ENCODE measurements around the gene SPC25. TPM values are rescaled to one million over a fixed set of nuclear protein-coding genes. Genes with fewer than 3 reads are reported as not detected.

Gene SPC25
- total and polyA plus RNA-seq, 9 of the 15 experiments (the other 6 are each of a cell fraction or from before 2014, with no cell fraction given), result 44.8 to 100 (median 75.0) TPM

- 0 out of 2 replicates have a peak, but pooled peaks have one; percentile 12 for TF ChIP-seq SOX6 (IDR thresholded peaks at IDR 0.05)
- no peak for TF ChIP-seq ILF3 (IDR thresholded peaks at IDR 0.05; ENCODE audit: borderline replicate concordance)
- no peak for TF ChIP-seq FIP1L1 (IDR thresholded peaks at IDR 0.05; ENCODE audit: low read depth, low read length, poor library complexity, severe bottlenecking)
- TF ChIP-seq ELF4 (CRISPR knock-in tag; IDR thresholded peaks at IDR 0.05), result no peak
- TF ChIP-seq USF1 (CRISPR knock-in tag; IDR thresholded peaks at IDR 0.05), result no peak
- no peak for TF ChIP-seq HNRNPH1 (optimal IDR thresholded peaks at IDR 0.05; ENCODE audit: low read depth, low read length)
- TF ChIP-seq TARDBP (IDR thresholded peaks at IDR 0.05), result no peak
- TF ChIP-seq XRCC3 (IDR thresholded peaks at IDR 0.05), result no peak
- TF ChIP-seq ZNF140 (CRISPR knock-in tag; IDR thresholded peaks at IDR 0.05), result no peak
- TF ChIP-seq HDAC1 (IDR thresholded peaks at IDR 0.05), result peak in 1 of 2 experiments; percentile 97; a peak in 2 of 4 replicates
- no peak for TF ChIP-seq TSHZ1 (CRISPR knock-in tag; IDR thresholded peaks at IDR 0.05)
- TF ChIP-seq ZNF695 (CRISPR knock-in tag; IDR thresholded peaks at IDR 0.05), result no peak
- no peak; a peak in 1 of 4 replicates for TF ChIP-seq ARNT (IDR thresholded peaks at IDR 0.05)
- TF ChIP-seq HSF4 (CRISPR knock-in tag; IDR thresholded peaks at IDR 0.05; ENCODE audit: borderline replicate concordance), result no peak
- no peak for TF ChIP-seq RBM15 (IDR thresholded peaks at IDR 0.05; ENCODE audit: insufficient read depth, low read length)
- no peak for TF ChIP-seq ZNF785 (CRISPR knock-in tag; IDR thresholded peaks at IDR 0.05)
- no peak for TF ChIP-seq GTF2E2 (tag; IDR thresholded peaks at IDR 0.05)
- no peak for TF ChIP-seq ZNF316 (IDR thresholded peaks at IDR 0.05)
- no peak for TF ChIP-seq HDGF (IDR thresholded peaks at IDR 0.05)
- no peak for TF ChIP-seq PCBP2 (IDR thresholded peaks at IDR 0.05; ENCODE audit: low read depth, low read length, poor library complexity, severe bottlenecking)
- TF ChIP-seq EGR1 (conservative IDR thresholded peaks at IDR 0.05), result peak; percentile 85
- TF ChIP-seq ARID3B (CRISPR knock-in tag; IDR thresholded peaks at IDR 0.05; ENCODE audit: borderline replicate concordance), result no peak
These were observed at the start of gene SPC25 (continued) for GRCh38 chr2:168890006-168890782.

Data from K562 (cell line).